GM12864 (cell line): ENCODE data around the gene LIMS1.
"Not testable (repeated sequence)": the region's sequence is repeated elsewhere in the genome, so short reads cannot be mapped to it uniquely, and the experiment has no call there.

ENCODE experiments used
- DNase-seq: peaks from one replicate; pipeline ENCODE4 v3.0.0-alpha.2; 2011; ENCODE audit warnings: low read depth
- H3K4me3 ChIP-seq: 2 replicates; pipeline ENCODE4 v1.5.1; 2011; ENCODE audit warnings: mild to moderate bottlenecking, low read depth, low read length, control low read depth
- TF ChIP-seq, protein P1 (sequence below): IDR thresholded peaks from 2 replicates; pipeline ENCODE4 v1.5.1; 2011; ENCODE audit warnings: low read depth, mild to moderate bottlenecking, moderate library complexity, low read length, control low read depth, inconsistent platforms; ENCODE audit errors: missing control alignments

LIMS1 gene

DNA sequence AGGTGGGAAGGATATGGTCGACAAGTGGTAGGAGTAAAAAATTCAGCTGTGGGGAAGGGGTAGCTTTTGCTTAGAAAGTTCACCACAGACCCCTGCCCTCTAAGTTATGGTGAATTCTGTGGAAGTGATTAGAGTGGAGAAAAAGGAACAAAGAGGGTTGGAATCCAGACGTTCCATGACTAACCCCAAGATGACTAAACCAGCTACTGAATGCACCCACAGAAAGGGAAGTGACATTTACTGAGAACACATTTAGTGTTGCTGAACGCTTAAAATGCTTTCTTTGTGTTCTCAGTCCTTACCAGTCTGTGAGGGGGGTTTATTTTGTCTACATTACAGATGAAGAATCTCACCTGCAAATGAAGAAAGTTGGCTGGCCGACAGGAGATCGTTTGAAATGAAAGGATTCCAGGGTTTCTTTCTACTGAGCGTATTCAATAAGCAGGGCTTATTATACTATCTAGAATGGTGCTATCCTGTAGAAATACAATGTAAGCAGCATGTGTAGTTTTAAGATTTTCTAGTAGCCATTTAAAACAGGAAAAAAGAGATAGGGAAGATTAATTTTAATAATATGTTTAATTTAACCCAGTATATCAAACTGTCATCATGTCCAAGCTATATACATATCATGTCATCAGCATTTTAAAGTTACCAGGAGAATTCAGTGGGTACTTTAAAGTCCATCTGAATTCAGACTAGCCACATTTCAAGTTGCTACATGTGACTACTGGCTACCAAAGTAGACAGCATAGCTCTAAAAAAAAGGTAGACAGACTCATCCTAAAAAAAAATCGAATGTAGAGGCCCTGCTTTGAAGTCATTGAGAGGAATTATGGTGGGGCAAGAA lies 60.1 kb downstream of the LIMS1 start:
- TF ChIP-seq, protein P1, sequence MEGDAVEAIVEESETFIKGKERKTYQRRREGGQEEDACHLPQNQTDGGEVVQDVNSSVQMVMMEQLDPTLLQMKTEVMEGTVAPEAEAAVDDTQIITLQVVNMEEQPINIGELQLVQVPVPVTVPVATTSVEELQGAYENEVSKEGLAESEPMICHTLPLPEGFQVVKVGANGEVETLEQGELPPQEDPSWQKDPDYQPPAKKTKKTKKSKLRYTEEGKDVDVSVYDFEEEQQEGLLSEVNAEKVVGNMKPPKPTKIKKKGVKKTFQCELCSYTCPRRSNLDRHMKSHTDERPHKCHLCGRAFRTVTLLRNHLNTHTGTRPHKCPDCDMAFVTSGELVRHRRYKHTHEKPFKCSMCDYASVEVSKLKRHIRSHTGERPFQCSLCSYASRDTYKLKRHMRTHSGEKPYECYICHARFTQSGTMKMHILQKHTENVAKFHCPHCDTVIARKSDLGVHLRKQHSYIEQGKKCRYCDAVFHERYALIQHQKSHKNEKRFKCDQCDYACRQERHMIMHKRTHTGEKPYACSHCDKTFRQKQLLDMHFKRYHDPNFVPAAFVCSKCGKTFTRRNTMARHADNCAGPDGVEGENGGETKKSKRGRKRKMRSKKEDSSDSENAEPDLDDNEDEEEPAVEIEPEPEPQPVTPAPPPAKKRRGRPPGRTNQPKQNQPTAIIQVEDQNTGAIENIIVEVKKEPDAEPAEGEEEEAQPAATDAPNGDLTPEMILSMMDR = no peak
- no peak overlapping the region for H3K4me3 ChIP-seq
- peak; percentile 68 for DNase-seq

DNA sequence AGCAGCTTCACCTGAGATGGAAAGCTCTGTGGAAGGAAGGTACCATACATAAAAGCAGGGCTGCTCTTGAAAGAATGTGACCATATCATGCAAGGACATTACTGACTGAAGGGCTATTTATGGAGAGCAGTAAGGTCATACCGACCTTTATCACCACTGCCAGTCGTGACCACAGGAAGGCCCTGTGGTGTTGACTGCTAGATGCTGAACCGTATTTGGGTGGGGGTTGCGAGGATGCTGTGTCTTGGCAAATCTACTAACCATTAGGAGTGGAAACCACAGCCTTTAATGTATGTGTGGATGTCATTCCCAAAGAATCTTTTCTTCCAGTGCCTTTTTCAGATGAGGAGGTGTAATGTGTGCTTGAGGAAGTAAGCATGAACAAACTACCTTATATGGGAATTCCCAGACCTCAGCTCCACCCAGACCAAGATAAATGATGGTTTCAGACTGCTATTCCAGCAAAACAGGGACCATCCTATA lies 60.8 kb downstream of the LIMS1 start:
- TF ChIP-seq, protein P1 = no peak
- H3K4me3 ChIP-seq = no peak overlapping the region
- no peak for DNase-seq

DNA sequence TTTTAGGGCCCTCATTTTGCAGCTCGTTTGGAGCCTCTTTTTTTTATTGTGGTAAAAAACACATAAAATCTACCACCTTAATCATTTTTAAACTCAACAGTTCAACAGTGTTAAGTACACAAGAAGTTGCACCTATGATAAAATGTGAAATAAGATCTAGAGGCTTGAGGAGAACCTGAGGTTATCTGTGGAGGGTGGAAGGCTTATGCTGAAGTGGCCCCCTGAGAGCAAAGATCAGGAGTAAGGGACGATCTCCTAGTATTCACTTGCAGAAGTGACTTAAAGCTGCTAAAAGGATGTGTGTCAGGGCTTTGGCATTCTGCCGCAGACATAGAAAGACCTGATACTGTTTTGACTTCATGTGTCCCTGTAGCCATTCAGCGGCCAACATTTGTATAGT lies 61.5 kb downstream of the LIMS1 start:
- not testable (repeated sequence) for H3K4me3 ChIP-seq, DNase-seq

DNA sequence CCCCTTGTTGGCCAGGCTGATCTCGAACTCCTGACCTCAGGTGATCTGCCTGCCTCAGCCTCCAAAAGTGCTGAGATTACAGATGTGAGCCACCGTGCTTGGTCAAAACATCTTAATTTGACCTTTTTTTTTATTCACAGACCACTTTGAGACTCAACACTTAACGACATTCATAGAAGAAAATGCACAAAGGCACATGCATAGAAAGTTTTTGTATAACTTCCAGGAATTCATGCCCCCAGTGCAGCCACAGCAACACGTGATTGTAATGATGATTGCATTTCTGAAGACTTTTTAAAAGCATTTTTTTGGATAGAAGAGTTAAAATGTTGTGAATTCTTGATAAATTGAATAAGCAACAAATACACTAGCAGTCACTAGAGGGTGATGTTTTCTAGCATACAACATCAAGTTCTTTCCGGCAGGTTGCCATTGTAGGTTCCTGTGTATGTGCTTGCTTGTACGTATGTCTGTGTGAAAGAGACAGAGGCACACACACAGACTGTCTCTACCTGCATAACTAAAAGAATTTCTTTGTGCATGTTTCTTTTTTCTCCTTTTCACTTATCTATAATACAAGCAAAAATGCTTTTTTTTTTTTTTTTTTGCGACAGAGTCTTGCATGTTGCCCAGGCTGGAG lies 63.0 kb downstream of the LIMS1 start:
- H3K4me3 ChIP-seq, DNase-seq: not testable (repeated sequence)

DNA sequence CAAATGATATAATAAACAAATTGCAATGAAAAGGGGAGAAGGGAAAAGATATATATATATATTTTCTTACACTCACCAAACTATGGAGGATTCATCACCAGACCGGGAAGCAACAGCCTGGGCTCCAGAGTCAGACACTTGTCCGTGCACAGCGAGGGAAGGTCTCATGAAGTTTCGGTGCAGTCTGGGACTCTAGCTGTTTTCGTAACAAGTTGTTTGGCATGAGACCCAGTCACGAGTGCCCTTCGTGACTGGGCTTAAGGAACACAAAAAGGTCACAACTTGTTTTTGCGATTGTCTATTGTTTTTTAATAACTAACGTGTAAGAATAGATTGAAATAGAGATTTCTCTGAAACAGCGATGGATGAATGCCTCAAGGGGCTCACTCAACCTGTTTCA lies 66.9 kb downstream of the LIMS1 start:
- H3K4me3 ChIP-seq, DNase-seq: not testable (repeated sequence)

DNA sequence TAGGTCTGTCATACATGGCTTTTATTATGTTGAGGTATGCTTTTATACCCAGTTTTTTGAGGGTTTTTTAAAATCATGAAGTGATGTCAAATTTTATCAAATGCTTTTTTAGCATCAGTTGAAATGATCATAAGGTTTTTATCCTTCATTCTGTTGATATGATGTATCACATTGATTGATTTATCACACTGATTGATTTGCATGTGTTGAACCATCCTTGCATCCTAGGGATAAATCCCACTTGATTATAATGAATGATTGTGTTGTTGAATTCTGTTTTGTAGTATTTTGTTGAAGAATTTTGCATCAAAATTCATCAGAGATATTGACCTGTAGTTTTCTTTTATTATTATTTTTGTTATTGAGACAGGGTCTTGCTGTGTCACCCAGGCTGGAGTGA lies 68.2 kb downstream of the LIMS1 start:
- H3K4me3 ChIP-seq = no peak overlapping the region
- no peak for DNase-seq
- TF ChIP-seq, protein P1 = no peak

DNA sequence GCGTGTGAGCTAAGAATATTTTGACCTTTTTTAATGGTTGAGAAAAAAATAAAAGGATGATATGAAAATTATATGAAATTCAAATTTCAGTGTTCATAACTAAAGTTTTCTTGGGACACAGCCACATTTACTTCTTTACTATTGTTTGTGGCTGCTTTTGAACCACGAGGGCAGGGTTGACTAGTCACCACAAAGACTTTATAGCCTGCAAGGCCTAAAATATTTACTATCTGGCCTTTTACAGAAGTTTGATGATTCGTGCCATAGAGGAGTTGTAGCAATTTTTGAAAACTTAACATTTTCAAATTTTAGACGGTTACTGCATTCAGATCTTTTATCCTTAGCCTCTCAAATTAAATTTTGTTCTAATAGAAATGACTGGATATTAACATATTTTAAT lies 69.9 kb downstream of the LIMS1 start:
- TF ChIP-seq, protein P1 = no peak
- DNase-seq = no peak
- no peak overlapping the region for H3K4me3 ChIP-seq

DNA sequence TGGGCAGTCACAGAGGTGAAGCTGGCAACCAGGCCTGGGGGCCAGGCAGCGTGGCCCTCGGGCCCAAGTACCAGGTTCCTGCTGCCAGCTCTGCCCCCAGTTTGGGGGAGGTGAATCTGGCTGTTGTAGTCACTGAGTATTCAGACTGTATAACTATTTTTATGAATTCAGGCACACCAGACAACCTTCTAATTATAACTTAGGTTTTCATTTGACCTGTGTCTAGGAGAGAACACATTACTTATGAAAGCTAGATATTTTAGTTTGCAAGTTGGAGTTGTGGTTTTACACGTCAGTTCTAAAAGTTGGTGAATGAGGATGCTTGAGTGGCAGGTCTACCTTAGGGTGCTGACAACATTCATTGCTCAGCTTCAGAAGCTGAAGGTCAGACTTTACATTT lies 71.7 kb downstream of the LIMS1 start:
- no peak overlapping the region for H3K4me3 ChIP-seq
- no peak for DNase-seq
- TF ChIP-seq, protein P1 = no peak
